HEK293 (cell line): ENCODE measurements around the gene ZNF462.

Experiments used
- CTCF ChIA-PET: fragments of 350-600 bp; formaldehyde crosslinking; extraction: SDS; loops from one replicate; lab custom pipeline; 2021; ENCODE audit warnings: antibody characterized with exemption; lab: Yijun Ruan, JAX
- POLR2A ChIA-PET: fragments of 300-600 bp; formaldehyde crosslinking; extraction: SDS; loops from one replicate; lab custom pipeline; 2020; ENCODE audit warnings: antibody characterized with exemption, inconsistent platforms; lab: Yijun Ruan, JAX
- H3K27ac ChIP-seq: fragments of 200-500 bp; sonication (Bioruptor generic); 2 replicates; pipeline ENCODE4 v1.5.1; 2014; ENCODE audit warnings: low read depth, low read length, control low read depth, inconsistent platforms; ENCODE audit errors: extremely low read depth
- H3K36me3 ChIP-seq, 2 experiments: fragments of 200-500 bp in 1 of 2; sonication (Bioruptor generic) in 1 of 2; 1 replicate in 1 of 2; 2 replicates in 1 of 2; pipeline ENCODE4 v1.5.1; 2014 to 2017; ENCODE audit warnings: inconsistent platforms in 2 of 2, low read length in 2 of 2; ENCODE audit not compliant: control insufficient read depth in 2 of 2, insufficient read depth in 1 of 2
- H3K4me1 ChIP-seq: fragments of 200-500 bp; sonication (Bioruptor generic); 2 replicates; pipeline ENCODE4 v1.5.1; 2014; ENCODE audit warnings: mild to moderate bottlenecking, low read length, inconsistent platforms; ENCODE audit not compliant: control insufficient read depth, insufficient read depth
- H3K4me3 ChIP-seq: 2 replicates; pipeline ENCODE4 v1.5.1; 2011; ENCODE audit warnings: low read depth, mild to moderate bottlenecking, control low read depth, low read length, moderate library complexity
- H3K9me3 ChIP-seq: fragments of 200-500 bp; sonication (Bioruptor generic); 2 replicates; pipeline ENCODE4 v1.5.1; 2014; ENCODE audit warnings: low read depth, low read length, inconsistent platforms; ENCODE audit not compliant: control insufficient read depth, insufficient read depth
- GLI4 ChIP-seq: fragments of 450-650 bp; formaldehyde crosslinking; IDR thresholded peaks from 2 replicates; pipeline ENCODE4 v1.5.1; 2016; ENCODE audit warnings: missing biosample characterization, missing genetic modification characterization
- MZF1 ChIP-seq: fragments of 450-650 bp; formaldehyde crosslinking; IDR thresholded peaks from 2 replicates; pipeline ENCODE4 v1.5.1; 2017; ENCODE audit warnings: missing biosample characterization, missing genetic modification characterization, borderline replicate concordance
- RBAK ChIP-seq: fragments of 450-650 bp; formaldehyde crosslinking; IDR thresholded peaks from 2 replicates; pipeline ENCODE4 v1.5.1; 2016; ENCODE audit warnings: missing biosample characterization, missing genetic modification characterization
- ZIC2 ChIP-seq: fragments of 450-650 bp; formaldehyde crosslinking; IDR thresholded peaks from 2 replicates; pipeline ENCODE4 v1.5.1; 2016; ENCODE audit warnings: missing biosample characterization, missing genetic modification characterization
- ZNF121 ChIP-seq: fragments of 450-650 bp; formaldehyde crosslinking; IDR thresholded peaks from 2 replicates; pipeline ENCODE4 v1.5.1; 2016; ENCODE audit warnings: missing biosample characterization, missing genetic modification characterization
- ZNF24 ChIP-seq: fragments of 450-650 bp; formaldehyde crosslinking; IDR thresholded peaks from 2 replicates; pipeline ENCODE4 v1.5.1; 2016; ENCODE audit warnings: missing biosample characterization, missing genetic modification characterization
- ZNF311 ChIP-seq: fragments of 450-650 bp; formaldehyde crosslinking; IDR thresholded peaks from 2 replicates; pipeline ENCODE4 v1.5.1; 2017; ENCODE audit warnings: missing biosample characterization, missing genetic modification characterization, borderline replicate concordance
- ZNF391 ChIP-seq: fragments of 450-650 bp; formaldehyde crosslinking; IDR thresholded peaks from 2 replicates; pipeline ENCODE4 v1.5.1; 2016; ENCODE audit warnings: low read depth, missing biosample characterization, missing genetic modification characterization, borderline replicate concordance
- ZNF433 ChIP-seq: fragments of 450-650 bp; formaldehyde crosslinking; IDR thresholded peaks from 2 replicates; pipeline ENCODE4 v1.5.1; 2016; ENCODE audit warnings: missing biosample characterization, missing genetic modification characterization, low read depth
- ZNF514 ChIP-seq: fragments of 450-650 bp; formaldehyde crosslinking; IDR thresholded peaks from 2 replicates; pipeline ENCODE4 v1.5.1; 2016; ENCODE audit warnings: missing biosample characterization, missing genetic modification characterization
- ZNF548 ChIP-seq: fragments of 450-650 bp; formaldehyde crosslinking; IDR thresholded peaks from 2 replicates; pipeline ENCODE4 v1.5.1; 2016; ENCODE audit warnings: missing biosample characterization, missing genetic modification characterization
- ZNF560 ChIP-seq: fragments of 450-650 bp; formaldehyde crosslinking; IDR thresholded peaks from 2 replicates; pipeline ENCODE4 v1.5.1; 2017; ENCODE audit warnings: missing biosample characterization, missing genetic modification characterization, borderline replicate concordance
- ZNF777 ChIP-seq: fragments of 450-650 bp; formaldehyde crosslinking; IDR thresholded peaks from 2 replicates; pipeline ENCODE4 v1.5.1; 2017; ENCODE audit warnings: missing biosample characterization, missing genetic modification characterization, borderline replicate concordance
- TF ChIP-seq, protein P1 (sequence below): fragments of 450-650 bp; formaldehyde crosslinking; IDR thresholded peaks from 2 replicates; pipeline ENCODE4 v1.5.1; 2016; ENCODE audit warnings: missing biosample characterization, missing genetic modification characterization

Gene ZNF462

DNA sequence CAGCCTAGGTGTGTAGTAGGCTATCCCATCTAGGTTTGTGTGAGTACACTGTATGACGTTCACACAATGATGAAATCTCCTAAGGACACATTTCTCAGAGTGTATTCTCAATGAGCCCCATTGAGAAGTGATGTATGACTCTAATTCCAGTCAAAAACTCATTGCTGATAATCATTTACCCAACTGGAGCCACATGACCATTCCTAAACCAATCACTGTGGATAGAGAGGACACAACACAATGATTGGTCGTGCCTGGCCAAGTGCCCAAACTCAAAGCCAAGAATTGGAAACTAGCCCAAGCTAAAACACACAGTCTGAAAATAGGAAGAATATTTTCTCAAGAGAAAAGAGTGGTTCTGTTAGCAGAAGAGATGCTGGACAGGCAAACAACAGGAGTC lies 191.2 kb downstream of the ZNF462 start:
- Histone ChIP-seq H3K4me3 (no peak overlapping the region), H3K36me3 (no peaks in the 10 kb centered on the region), H3K4me1 (no peaks in the 10 kb centered on the region), H3K9me3 (no peaks in the 10 kb centered on the region), H3K27ac (no peak overlapping the region)
- ChIA-PET CTCF (interaction anchor here (0.9 to 1.2 kb wide), 2 partner anchors 9 to 287 kb away, joined by 3 to 5 read pairs; no protein-coding TSS in a partner anchor), POLR2A (no interaction called here)
- TF ChIP-seq ZNF560 (no peak), ZNF433 (tag by site-specific recombination) (no peak), ZNF391 (tag by site-specific recombination) (no peak), MZF1 (no peak), ZNF777 (tag by site-specific recombination) (no peak), RBAK (tag by site-specific recombination) (no peak), ZNF121 (tag by site-specific recombination) (no peak), ZNF514 (tag by site-specific recombination) (no peak), GLI4 (tag by site-specific recombination) (no peak), ZNF24 (tag by site-specific recombination) (no peak)
- TF ChIP-seq, protein P1, sequence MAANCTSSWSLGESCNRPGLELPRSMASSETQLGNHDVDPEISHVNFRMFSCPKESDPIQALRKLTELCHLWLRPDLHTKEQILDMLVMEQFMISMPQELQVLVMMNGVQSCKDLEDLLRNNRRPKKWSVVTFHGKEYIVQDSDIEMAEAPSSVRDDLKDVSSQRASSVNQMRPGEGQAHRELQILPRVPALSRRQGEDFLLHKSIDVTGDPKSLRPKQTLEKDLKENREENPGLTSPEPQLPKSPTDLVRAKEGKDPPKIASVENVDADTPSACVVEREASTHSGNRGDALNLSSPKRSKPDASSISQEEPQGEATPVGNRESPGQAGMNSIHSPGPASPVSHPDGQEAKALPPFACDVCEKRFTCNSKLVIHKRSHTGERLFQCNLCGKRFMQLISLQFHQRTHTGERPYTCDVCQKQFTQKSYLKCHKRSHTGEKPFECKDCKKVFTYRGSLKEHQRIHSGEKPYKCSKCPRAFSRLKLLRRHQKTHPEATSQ (tag by site-specific recombination): no peak

DNA sequence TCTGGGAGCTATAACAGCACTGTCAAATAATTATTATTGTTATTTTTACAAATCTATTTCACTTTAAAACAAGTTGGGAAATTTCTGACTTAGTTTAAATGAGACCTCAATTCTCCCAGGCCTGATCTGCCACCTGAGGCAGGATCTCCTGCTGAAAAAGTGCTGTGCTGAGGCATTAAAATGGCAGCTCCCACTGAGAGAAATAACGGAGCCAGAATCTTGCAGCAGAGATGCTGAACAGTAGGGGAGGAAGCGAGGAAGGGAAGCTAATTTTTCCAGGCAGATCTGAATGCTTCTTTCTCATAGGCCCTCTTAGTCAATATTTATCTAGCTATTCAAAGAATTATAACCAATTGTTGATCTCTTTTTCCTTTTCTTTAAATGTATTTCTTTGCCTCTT lies 196.3 kb downstream of the ZNF462 start:
- TF ChIP-seq ZIC2 (tag by site-specific recombination): peak; percentile 72
- no peak for TF ChIP-seq ZNF311 (tag by site-specific recombination)
- H3K4me1 ChIP-seq: no peaks in the 10 kb centered on the region
- no peak overlapping the region for H3K27ac ChIP-seq
- H3K36me3 ChIP-seq: no peaks in the 10 kb centered on the region
- POLR2A ChIA-PET: no interaction called here
- no peak overlapping the region for H3K4me3 ChIP-seq
- CTCF ChIA-PET: no interaction called here
- H3K9me3 ChIP-seq: no peaks in the 10 kb centered on the region

DNA sequence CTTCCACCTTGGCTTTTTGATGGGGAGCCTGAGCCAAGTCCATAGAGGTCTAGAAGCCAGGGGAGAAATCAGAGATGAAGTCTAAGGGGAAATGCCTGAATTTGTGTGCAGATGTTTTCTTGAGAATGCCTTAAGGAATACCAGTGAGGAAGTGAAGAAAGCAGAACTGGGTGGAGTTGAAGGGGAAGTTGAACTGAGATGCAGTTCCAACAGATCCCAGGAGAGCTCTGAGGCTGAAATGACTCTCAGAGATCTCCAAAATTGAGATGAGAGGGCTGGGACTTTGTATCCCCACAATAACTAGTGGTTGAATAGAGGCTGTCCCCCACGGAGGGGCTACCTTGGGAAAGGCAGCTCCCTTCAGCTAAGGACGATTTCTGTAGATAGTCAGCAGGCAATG lies 197.1 kb downstream of the ZNF462 start:
- Histone ChIP-seq H3K4me1 (no peaks in the 10 kb centered on the region), H3K36me3 (no peaks in the 10 kb centered on the region), H3K9me3 (no peaks in the 10 kb centered on the region)
- POLR2A ChIA-PET: no interaction called here
- no peak for TF ChIP-seq ZNF548 (tag by site-specific recombination)
- TF ChIP-seq, all 188 proteins: peak for 0
- CTCF ChIA-PET: no interaction called here
- Histone ChIP-seq H3K4me3 (no peak overlapping the region), H3K27ac (no peak overlapping the region)
